Loucy (cell line): ENCODE measurements around the gene CCDC167.

Experiments used
- H2AFZ ChIP-seq: fragments of 200-600 bp; sonication (generic); 2 replicates; pipeline ENCODE4 v1.6.0; 2016; ENCODE audit warnings: antibody characterized with exemption, mild to moderate bottlenecking, low read length, moderate library complexity
- H3F3A ChIP-seq: fragments of 200-600 bp; 2 replicates; pipeline ENCODE4 v1.6.0; 2016; ENCODE audit warnings: antibody characterized with exemption, low read depth, mild to moderate bottlenecking
- H3K27me3 ChIP-seq: fragments of 200-600 bp; sonication (generic); 2 replicates; pipeline ENCODE4 v1.6.1; 2014; ENCODE audit warnings: low read length, mild to moderate bottlenecking; ENCODE audit not compliant: insufficient read depth, poor library complexity, severe bottlenecking
- H3K36me3 ChIP-seq: fragments of 200-600 bp; sonication (generic); 2 replicates; pipeline ENCODE4 v1.6.1; 2016; ENCODE audit warnings: low read length; ENCODE audit not compliant: insufficient read depth
- H3K4me1 ChIP-seq: fragments of 200-600 bp; sonication (generic); 2 replicates; pipeline ENCODE4 v1.5.1; 2014; ENCODE audit warnings: low read length, mild to moderate bottlenecking; ENCODE audit not compliant: insufficient read depth, poor library complexity, severe bottlenecking
- H3K4me2 ChIP-seq: fragments of 200-600 bp; sonication (generic); 2 replicates; pipeline ENCODE4 v1.6.0; 2014; ENCODE audit warnings: antibody characterized with exemption, low read length, low read depth, mild to moderate bottlenecking; ENCODE audit not compliant: poor library complexity, severe bottlenecking
- H3K4me3 ChIP-seq: fragments of 200-600 bp; sonication (generic); 2 replicates; pipeline ENCODE4 v1.5.1; 2014; ENCODE audit warnings: low read length, mild to moderate bottlenecking, mixed read lengths; ENCODE audit not compliant: poor library complexity, severe bottlenecking
- H3K79me2 ChIP-seq: fragments of 200-600 bp; sonication (generic); 2 replicates; pipeline ENCODE4 v1.6.1; 2014; ENCODE audit warnings: low read length; ENCODE audit not compliant: insufficient read depth
- H3K9ac ChIP-seq: fragments of 200-600 bp; sonication (generic); 2 replicates; pipeline ENCODE4 v1.6.0; 2014; ENCODE audit warnings: mild to moderate bottlenecking, low read depth, low read length, moderate library complexity; ENCODE audit not compliant: poor library complexity, severe bottlenecking
- H3K9me2 ChIP-seq: fragments of 200-600 bp; sonication (generic); replicated peaks from 2 replicates; pipeline ENCODE4 v1.6.1; 2016; ENCODE audit warnings: low read depth, low read length, mixed read lengths
- H3K9me3 ChIP-seq: fragments of 200-600 bp; sonication (generic); 2 replicates; pipeline ENCODE4 v1.6.1; 2014; ENCODE audit warnings: mild to moderate bottlenecking, antibody characterized with exemption, low read length, low read depth; ENCODE audit not compliant: insufficient read depth
- H4K20me1 ChIP-seq: fragments of 200-600 bp; sonication (generic); 2 replicates; pipeline ENCODE4 v1.6.0; 2014; ENCODE audit warnings: antibody characterized with exemption, low read length, mild to moderate bottlenecking; ENCODE audit not compliant: insufficient read depth, poor library complexity, severe bottlenecking
- EZH2phosphoT487 ChIP-seq: fragments of 200-600 bp; IDR thresholded peaks from 2 replicates; pipeline ENCODE4 v1.6.1; 2018; ENCODE audit warnings: antibody characterized with exemption, mild to moderate bottlenecking, moderate library complexity, borderline replicate concordance
- TF ChIP-seq, protein P1 (sequence below): fragments of 200-600 bp; sonication (generic); conservative IDR thresholded peaks from 2 replicates; pipeline ENCODE4 v1.5.1; 2014; ENCODE audit warnings: mild to moderate bottlenecking, antibody characterized with exemption, low read length

CCDC167 gene

DNA sequence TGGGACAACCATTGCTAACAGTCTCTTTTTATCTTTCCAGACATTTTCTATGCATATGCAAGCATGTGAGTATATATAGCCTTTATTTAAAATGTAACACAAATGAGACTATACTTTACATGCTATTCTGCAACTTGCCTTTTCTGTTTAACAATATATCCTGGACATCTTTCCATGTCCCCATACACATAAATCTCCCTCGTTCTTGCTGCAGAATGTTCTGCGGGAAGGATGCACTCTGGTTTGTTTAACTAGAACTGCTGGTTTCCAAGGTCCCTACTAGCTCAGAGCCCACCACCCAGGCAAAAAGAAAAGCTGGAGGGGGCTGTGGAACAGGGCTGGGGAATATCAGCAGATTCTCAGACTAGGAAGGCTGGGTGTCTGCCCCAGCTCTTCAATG is 35.2 kb upstream of the CCDC167 start:
- TF ChIP-seq EZH2phosphoT487, result no peak
- TF ChIP-seq, protein P1, sequence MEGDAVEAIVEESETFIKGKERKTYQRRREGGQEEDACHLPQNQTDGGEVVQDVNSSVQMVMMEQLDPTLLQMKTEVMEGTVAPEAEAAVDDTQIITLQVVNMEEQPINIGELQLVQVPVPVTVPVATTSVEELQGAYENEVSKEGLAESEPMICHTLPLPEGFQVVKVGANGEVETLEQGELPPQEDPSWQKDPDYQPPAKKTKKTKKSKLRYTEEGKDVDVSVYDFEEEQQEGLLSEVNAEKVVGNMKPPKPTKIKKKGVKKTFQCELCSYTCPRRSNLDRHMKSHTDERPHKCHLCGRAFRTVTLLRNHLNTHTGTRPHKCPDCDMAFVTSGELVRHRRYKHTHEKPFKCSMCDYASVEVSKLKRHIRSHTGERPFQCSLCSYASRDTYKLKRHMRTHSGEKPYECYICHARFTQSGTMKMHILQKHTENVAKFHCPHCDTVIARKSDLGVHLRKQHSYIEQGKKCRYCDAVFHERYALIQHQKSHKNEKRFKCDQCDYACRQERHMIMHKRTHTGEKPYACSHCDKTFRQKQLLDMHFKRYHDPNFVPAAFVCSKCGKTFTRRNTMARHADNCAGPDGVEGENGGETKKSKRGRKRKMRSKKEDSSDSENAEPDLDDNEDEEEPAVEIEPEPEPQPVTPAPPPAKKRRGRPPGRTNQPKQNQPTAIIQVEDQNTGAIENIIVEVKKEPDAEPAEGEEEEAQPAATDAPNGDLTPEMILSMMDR, result no peak
- H3K9ac ChIP-seq, result no peak overlapping the region
- H3K36me3 ChIP-seq, result no peaks in the 10 kb centered on the region
- H3F3A ChIP-seq, result no peaks in the 10 kb centered on the region
- no peaks in the 10 kb centered on the region for H3K27me3 ChIP-seq
- no peak overlapping the region for H2AFZ ChIP-seq
- H4K20me1 ChIP-seq, result no peaks in the 10 kb centered on the region
- H3K4me2 ChIP-seq, result no peak overlapping the region
- no peaks in the 10 kb centered on the region for H3K9me2 ChIP-seq
- no peaks in the 10 kb centered on the region for H3K4me1 ChIP-seq
- H3K4me3 ChIP-seq, result no peak overlapping the region
- no peaks in the 10 kb centered on the region for H3K9me3 ChIP-seq
- H3K79me2 ChIP-seq, result no peaks in the 10 kb centered on the region

- no peak overlapping the region for H3K4me2 ChIP-seq
- H3K27me3 ChIP-seq, result no peaks in the 10 kb centered on the region
- H3K36me3 ChIP-seq, result no peaks in the 10 kb centered on the region
- TF ChIP-seq, protein P1, result no peak
- no peak for TF ChIP-seq EZH2phosphoT487
- no peaks in the 10 kb centered on the region for H3F3A ChIP-seq
- no peaks in the 10 kb centered on the region for H3K9me3 ChIP-seq
- no peaks in the 10 kb centered on the region for H3K9me2 ChIP-seq
- H2AFZ ChIP-seq, result no peak overlapping the region
- H3K4me1 ChIP-seq, result no peaks in the 10 kb centered on the region
- H3K79me2 ChIP-seq, result no peaks in the 10 kb centered on the region
- no peak overlapping the region for H3K4me3 ChIP-seq
- H3K9ac ChIP-seq, result no peak overlapping the region
- H4K20me1 ChIP-seq, result no peaks in the 10 kb centered on the region
These were observed 32.4 kb upstream of the CCDC167 start for GRCh38 chr6:37532122-37532521.

DNA sequence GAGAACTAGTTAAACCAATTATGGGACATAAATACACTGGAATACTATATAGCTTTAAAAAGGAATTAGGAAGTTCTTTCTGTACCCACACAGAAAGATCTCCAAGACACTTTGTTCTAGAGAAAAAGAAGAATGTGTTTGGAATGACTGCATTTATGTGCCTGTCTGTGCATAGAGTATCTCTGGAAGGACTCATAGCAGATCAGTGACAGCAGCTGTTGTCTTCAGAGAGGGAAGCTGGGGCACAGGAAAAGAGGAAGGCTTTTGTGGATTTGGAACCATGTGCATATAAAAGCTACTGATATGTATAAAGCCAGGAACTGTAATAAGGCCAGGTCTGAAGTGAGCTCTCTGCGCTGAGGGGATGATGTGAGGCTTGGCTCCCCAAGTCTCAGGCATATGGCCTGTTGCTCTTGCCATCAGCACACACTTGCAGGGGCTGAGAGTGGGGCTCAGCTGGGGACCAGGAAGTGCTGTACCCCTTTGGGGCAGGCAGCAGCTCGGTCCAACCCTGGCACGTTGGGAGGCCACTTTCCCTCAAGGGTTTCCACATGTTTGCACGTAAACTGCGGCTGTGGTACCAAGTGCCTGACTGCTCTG is 31.8 kb upstream of the CCDC167 start:
- Histone ChIP-seq H3K9ac (no peak overlapping the region), H4K20me1 (no peaks in the 10 kb centered on the region), H3K4me3 (no peak overlapping the region), H2AFZ (no peak overlapping the region), H3K9me2 (no peaks in the 10 kb centered on the region), H3K4me1 (no peaks in the 10 kb centered on the region), H3K36me3 (no peaks in the 10 kb centered on the region), H3K4me2 (no peak overlapping the region), H3K79me2 (no peaks in the 10 kb centered on the region), H3K9me3 (no peaks in the 10 kb centered on the region), H3F3A (no peaks in the 10 kb centered on the region), H3K27me3 (no peaks in the 10 kb centered on the region)
- TF ChIP-seq, protein P1, result no peak
